Cardiac muscle cell (in vitro differentiated cells and primary cell): ENCODE results near the gene PUM1. TPM values are rescaled to one million over a fixed set of nuclear protein-coding genes. Genes with fewer than 3 reads are reported as not detected.
A peak's percentile ranks its signal among the peaks of the same experiment; 100 is the strongest.

ENCODE experiments used
- DNase-seq, 2 donors: peaks; one replicate each; pipeline versions ENCODE4 v3.0.0 to v3.0.0-alpha.2; 2010 to 2017; ENCODE audit warnings: low read depth in 1 of 2, low spot score in 1 of 2
- H3K27ac ChIP-seq: fragments of 200-600 bp; sonication (generic); 2 replicates; pipeline ENCODE4 v1.5.1; 2016
- H3K27me3 ChIP-seq: fragments of 200-600 bp; sonication (generic); 2 replicates; pipeline ENCODE4 v1.6.0; 2016; ENCODE audit warnings: control low read depth
- H3K36me3 ChIP-seq: fragments of 200-600 bp; sonication (generic); 2 replicates; pipeline ENCODE4 v1.5.1; 2016; ENCODE audit warnings: control low read depth
- H3K4me1 ChIP-seq: fragments of 200-600 bp; sonication (generic); 2 replicates; pipeline ENCODE4 v1.8.1; 2017; ENCODE audit warnings: low read depth, mild to moderate bottlenecking, mixed run types
- H3K4me3 ChIP-seq: fragments of 200-600 bp; sonication (generic); 2 replicates; pipeline ENCODE4 v1.5.1; 2016; ENCODE audit warnings: mild to moderate bottlenecking
- H3K9me3 ChIP-seq: fragments of 200-600 bp; sonication (generic); 2 replicates; pipeline ENCODE4 v1.5.1; 2017; ENCODE audit warnings: low read depth, mild to moderate bottlenecking, control low read depth
- polyA plus RNA-seq: library from polyadenylated mRNA; unstranded; fragments of >200 nt; fragmentation: Nextera tagmentation; extraction: Ambion mirVana; gene quantifications from 2 replicates; pipeline ENCODE4 v1.2.1, GENCODE V29; 2016
- total RNA-seq: library from RNA; depleted of rRNA; stranded (reverse); fragments of >200 nt; gene quantifications from 2 replicates; pipeline ENCODE4 v1.2.3, GENCODE V29; 2016
- TF ChIP-seq, protein P1 (sequence below): IDR thresholded peaks from 2 replicates; pipeline ENCODE4 v1.5.1; 2012; ENCODE audit warnings: low read depth, mild to moderate bottlenecking, low read length

Gene PUM1
- total and polyA plus RNA-seq, 2 experiments from 2014 or later: 81.1 to 130 TPM

DNA sequence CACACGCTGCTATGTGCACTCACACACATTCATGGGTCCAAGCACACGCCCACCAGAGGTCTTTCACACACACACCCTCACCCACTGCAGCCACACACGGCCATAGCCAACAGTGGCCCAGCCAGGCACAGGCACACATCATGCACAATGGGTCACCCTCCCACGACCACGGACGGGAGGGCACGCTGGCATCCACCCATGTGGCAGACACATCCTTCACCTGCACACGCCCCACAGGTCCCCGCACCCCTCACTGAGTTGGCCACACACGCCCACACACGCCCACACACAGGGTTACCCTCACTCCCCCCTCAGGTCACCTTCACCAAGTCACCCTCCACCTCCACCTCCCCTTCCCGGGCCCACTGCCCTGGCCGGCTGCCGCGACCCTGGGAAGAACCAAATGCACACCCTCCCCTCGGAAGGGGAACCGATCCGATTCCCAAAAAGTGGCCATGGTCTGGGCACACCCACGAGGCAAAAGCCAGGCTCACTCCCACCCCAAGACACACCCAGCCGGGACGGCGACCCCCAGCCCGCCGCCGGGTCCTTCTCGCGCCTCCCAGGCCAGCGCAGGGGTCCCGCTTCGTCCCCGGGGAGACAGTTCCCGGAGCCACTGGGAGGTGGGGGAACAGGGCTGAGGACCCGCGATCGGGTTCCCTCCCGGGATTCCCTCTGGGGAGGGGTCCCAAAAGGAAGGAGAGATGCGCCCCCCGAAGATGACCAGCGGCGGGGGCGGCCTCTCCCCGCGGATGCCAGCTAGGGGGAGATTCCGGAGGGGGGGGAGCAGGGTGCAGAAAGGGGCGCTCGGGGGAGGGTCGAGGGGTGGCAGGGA is 157.8 kb downstream of the PUM1 start:
- TF ChIP-seq, protein P1, sequence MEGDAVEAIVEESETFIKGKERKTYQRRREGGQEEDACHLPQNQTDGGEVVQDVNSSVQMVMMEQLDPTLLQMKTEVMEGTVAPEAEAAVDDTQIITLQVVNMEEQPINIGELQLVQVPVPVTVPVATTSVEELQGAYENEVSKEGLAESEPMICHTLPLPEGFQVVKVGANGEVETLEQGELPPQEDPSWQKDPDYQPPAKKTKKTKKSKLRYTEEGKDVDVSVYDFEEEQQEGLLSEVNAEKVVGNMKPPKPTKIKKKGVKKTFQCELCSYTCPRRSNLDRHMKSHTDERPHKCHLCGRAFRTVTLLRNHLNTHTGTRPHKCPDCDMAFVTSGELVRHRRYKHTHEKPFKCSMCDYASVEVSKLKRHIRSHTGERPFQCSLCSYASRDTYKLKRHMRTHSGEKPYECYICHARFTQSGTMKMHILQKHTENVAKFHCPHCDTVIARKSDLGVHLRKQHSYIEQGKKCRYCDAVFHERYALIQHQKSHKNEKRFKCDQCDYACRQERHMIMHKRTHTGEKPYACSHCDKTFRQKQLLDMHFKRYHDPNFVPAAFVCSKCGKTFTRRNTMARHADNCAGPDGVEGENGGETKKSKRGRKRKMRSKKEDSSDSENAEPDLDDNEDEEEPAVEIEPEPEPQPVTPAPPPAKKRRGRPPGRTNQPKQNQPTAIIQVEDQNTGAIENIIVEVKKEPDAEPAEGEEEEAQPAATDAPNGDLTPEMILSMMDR: no peak
- Histone ChIP-seq H3K4me3 (peak overlapping the region; percentile 67), H3K4me1 (peaks cover 11% of the 10 kb centered on the region), H3K36me3 (no peaks in the 10 kb centered on the region), H3K27me3 (no peaks in the 10 kb centered on the region), H3K27ac (no peak overlapping the region), H3K9me3 (no peaks in the 10 kb centered on the region)
- no peak for DNase-seq

DNA sequence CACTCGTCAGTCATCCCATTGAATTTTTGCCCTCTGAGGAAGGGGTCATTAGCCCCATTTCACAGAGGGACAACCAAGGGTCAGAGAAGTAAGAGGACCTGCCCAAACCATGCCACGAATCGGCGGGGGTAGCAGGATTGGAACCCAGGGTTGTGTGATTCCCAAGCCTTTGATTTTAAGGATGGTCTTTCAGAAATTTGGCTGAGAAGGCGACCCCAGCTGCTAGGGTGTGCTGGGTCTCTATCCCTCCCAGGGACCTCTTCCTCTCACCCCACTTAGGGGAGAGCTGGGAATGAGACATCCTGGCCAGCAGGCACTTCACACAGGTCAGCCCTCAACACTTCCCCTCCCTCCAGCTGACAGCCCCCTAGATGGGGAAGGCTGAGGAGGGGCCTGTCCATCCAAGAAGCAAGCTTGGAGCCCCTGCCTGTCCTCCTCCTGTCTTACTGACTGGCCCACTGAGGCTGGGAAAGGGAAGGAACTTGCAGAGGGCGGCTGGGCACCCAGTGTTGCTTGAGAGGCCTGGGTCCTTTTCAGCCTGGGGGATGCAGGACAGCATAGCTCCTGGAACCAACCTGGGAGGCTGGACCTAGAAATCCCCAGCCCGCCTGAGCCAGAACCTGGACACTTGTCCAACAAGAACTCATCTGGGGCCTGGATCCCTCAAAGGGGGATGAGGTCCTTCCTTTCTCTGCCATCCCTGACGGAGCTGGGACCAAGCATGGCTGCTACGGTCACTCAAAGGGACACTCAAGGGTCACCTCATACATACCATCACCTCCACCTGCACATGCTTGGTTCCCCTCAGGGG is 158.7 kb downstream of the PUM1 start:
- DNase-seq: no peak
- no peaks in the 10 kb centered on the region for H3K27me3 ChIP-seq
- no peaks in the 10 kb centered on the region for H3K36me3 ChIP-seq
- no peak overlapping the region for H3K27ac ChIP-seq
- H3K4me3 ChIP-seq: peak overlapping the region; percentile 67
- TF ChIP-seq, protein P1: no peak
- peaks cover 11% of the 10 kb centered on the region for H3K4me1 ChIP-seq
- H3K9me3 ChIP-seq: no peaks in the 10 kb centered on the region

DNA sequence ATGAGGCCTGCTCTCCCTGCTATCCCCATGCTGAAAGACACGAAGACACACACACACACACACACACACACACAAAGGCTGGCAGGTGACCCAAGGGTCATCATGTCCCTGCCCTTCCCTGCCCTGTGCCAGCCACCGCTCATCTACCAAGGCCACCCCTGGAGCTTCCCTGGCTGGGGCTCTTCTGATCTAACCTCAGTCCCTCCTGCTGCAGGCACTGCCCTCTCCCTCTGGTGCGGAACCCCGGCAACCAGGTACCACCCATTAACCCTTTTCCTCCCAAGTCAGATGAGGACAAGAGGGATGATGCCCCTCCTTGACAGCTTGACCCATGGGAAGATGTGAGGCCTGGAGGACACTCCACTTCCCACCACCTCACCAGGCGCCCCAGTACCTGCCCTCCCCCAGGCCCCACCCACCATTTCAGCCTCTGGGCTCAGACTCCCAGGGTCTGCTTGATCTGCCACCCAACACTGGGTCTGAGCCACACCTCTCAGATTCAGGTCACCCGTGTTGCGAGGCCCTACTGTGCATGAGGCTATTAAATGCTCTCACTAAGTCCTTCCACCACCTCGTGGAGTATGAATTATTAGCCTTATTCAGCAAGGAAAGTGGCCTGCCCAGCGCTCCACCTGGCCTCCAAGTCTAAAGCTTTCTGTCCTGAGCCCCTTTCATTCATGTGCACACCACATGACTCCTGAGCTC is 159.4 kb downstream of the PUM1 start:
- TF ChIP-seq, protein P1: no peak
- H3K4me3 ChIP-seq: no peak overlapping the region
- peaks cover 11% of the 10 kb centered on the region for H3K4me1 ChIP-seq
- H3K27me3 ChIP-seq: no peaks in the 10 kb centered on the region
- no peak overlapping the region for H3K27ac ChIP-seq
- H3K9me3 ChIP-seq: no peaks in the 10 kb centered on the region
- H3K36me3 ChIP-seq: no peaks in the 10 kb centered on the region
- DNase-seq: no peak

DNA sequence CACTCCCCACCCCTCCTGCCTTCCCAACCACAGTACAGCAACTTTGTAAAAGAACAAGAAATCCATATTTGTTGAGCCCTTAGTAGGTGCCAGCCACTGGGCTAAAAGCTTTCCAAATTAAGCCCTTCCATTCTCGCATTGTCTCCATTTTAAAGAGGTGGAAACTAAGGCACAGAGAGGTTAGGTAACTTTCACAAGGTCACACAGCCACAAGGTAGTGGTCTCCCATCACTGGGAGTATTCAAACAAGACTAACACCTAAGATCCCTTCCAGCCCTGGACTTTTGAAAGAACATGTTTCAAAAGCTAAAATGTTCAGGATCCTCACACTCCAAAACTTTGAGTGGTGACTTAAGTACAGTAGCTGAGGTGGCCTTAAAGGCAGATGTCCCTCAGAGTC is 160.1 kb downstream of the PUM1 start:
- no peak overlapping the region for H3K4me3 ChIP-seq
- no peak for DNase-seq
- peaks cover 11% of the 10 kb centered on the region for H3K4me1 ChIP-seq
- H3K36me3 ChIP-seq: no peaks in the 10 kb centered on the region
- H3K27me3 ChIP-seq: no peaks in the 10 kb centered on the region
- H3K9me3 ChIP-seq: no peaks in the 10 kb centered on the region
- no peak overlapping the region for H3K27ac ChIP-seq
- TF ChIP-seq, protein P1: no peak

DNA sequence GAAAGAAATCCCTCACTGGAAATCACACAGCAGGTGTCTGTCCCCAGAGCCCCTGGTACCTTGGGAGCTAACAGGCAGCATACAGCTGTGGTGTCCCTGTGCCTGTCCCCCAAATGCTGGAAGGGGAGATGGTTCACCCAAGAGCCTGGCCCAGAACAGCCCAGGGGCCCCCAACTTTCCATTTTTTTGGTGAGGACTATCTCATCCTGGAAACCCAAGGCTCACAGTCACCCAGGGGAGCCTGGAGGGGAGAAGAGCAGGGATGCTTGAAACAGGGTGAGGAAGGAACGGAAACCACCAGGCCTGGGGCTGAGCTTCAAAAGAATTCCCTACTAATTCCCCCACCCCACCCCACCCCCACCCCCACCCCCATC is 160.6 kb downstream of the PUM1 start:
- no peak for DNase-seq
- H3K27ac ChIP-seq: no peak overlapping the region
- H3K36me3 ChIP-seq: no peaks in the 10 kb centered on the region
- H3K9me3 ChIP-seq: no peaks in the 10 kb centered on the region
- no peaks in the 10 kb centered on the region for H3K27me3 ChIP-seq
- H3K4me1 ChIP-seq: peaks cover 11% of the 10 kb centered on the region
- H3K4me3 ChIP-seq: no peak overlapping the region
- TF ChIP-seq, protein P1: no peak
